Stimulated activated CD4-positive, alpha-beta T cell treated with anti-CD3 and anti-CD28 coated beads, Interleukin-1b, Interleukin-23, amount 100 ng/mL, for 4 hours (primary cell): ENCODE measurements around the gene GLT8D1.
"Not testable (repeated sequence)": the region's sequence is repeated elsewhere in the genome, so short reads cannot be mapped to it uniquely, and the experiment has no call there.

Experiments used
- DNase-seq, 2 donors: peaks; one replicate each; pipeline ENCODE4 v3.0.0-alpha.2; 2020; ENCODE audit warnings: low read depth in 2 of 2

GLT8D1 gene

DNA sequence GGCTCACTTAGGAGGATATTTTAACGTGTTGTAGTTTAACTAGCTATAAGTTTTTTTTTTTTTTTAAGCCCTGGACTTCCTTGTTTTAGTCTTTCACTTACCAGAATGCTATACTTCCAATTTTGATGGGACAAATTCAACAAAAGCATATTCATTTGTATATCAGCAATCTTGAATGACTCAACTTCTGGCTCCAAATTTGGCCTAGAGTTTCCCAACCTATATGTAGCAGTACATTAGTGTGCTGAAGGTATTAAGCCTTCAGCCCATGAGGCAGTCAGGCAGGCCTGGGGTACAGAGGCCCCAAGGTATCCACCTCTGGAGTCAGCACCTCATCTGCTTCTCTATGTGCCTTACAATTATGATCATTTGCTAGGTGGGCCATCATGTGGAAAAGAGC is 25.8 kb downstream of the GLT8D1 start:
- no peak for DNase-seq

DNA sequence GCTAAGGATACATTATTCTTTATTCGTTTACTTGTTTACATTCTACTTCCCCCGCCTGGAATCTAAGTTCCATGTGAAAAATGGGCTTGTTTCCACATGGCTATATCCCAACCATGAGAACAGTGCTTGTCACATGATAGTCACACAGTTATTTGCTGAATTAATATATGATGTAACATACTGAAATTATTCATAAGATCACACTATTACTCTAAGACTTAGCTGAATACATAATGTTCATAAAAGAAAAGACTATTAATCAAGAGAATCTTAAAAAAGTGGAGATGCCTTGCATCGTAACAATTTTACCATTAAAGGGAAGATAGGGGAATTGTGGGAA is 26.4 kb downstream of the GLT8D1 start:
- no peak for DNase-seq

DNA sequence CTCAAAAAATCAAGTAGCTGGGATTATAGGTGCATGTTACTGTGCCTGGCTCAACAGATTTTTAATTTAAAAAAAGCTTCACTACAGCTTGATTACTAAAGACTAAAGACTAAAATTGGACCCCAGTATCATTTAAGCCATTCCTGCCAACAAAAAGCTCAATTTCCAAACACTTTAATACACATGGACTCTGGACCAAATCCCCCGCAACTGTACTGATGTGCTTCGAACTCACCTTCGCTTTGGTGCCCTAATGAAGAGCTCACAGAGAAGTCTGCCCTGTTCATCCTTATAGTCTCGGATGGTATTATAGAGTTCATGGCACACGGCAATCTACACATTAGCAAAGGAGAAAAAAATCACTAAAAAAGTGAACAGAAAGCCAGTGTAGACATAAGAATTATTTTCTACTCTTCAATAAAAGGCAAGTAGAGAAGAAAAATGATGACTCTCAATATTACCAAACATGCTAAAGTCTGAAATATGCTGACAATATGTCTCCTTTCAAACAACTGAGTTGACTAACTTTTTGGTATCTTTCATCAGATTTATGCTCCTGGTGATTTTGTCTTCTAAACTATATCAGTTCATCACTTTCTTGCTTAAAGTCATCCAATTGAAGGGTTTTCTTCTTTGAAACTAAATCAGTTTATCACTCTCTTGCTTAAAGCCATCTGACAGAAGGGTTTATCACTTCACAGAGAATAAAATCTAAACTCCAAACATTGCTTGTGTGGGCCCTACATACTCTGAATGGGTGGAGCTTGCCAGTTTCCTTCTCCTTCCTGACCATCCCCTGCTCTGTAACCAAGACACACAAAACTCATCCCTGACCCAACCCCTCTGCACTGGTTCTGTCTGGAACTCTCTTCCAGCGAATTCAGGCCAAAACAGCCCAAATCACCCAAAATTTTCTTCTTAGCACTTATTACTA is 27.1 kb downstream of the GLT8D1 start:
- DNase-seq = no peak

DNA sequence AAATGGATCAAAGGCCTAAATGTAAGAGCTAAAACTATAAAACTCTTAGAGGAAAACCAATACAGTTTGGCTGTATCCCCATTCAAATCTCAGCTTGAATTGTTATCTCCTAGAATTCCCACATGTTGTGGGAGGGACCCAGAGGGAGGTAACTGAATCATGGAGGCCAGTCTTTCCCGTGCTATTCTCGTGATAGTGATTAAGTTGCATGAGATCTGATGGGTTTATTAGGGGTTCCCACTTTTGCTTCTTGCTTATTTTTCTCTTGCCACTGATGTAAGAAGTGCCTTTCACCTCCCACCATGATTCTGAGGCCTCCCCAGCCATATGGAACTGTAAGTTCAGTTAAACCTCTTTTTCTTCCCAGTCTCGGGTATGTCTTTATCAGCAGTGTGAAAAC is 29.4 kb downstream of the GLT8D1 start:
- not testable (repeated sequence) for DNase-seq

DNA sequence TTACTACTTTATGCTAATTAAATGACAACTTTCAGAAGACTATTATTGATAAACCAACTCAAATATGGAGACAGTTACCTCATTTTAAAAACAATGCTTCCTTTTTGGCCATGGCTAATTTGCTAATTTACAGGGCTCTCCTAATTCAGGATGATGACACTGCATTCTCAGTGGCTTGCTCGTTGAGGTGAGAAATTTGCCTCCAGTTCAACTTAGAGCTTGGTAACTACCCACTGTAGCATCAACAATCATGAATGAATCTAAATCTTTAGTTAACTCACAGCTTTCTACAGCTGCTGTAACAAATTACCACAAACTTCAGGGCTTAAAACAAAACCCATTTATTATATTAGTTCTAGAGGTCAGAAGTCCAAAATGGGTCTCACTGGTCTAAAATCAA is 33.9 kb downstream of the GLT8D1 start:
- DNase-seq = no peak

DNA sequence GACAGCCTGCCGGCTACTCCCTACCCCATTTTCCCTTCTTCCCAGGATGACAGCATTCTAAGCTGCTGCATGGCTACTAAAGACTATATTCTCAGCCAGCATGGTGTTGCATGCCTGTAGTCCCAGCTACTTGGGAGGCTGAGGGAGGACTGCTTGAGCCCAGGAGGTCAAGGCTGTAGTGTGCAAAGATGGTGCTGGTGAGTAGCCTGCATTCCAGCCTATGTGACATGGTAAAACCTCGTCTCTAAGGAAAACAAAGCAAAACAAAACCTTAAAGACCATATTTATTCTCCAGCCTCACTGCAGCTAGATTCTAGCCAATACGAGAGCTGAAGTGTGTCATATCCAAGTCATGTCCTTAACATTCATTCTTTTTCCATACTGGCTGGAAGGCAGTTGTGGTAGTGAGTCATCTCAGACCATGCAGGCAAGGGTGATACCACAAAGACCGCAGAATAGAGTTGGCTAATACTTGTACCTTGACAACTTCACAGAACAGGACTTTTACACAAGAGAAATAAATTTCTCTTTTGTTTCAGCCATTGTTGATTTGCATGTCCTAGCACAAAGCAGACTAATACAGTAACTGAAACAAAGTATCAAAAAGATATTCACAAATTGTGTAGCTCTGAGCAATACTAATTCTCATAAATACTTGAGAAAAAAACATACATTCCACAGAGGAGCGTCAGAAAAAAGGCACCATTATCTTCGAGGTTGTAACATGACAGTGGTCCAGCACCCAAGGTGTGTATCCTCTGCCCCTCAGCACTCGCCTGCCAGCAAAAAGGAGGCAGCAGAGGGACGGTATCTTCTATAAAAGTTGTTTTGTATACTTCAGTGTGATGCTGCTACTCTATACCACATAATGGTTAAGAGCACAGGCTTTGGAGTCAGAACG is 34.7 kb downstream of the GLT8D1 start:
- no peak for DNase-seq

DNA sequence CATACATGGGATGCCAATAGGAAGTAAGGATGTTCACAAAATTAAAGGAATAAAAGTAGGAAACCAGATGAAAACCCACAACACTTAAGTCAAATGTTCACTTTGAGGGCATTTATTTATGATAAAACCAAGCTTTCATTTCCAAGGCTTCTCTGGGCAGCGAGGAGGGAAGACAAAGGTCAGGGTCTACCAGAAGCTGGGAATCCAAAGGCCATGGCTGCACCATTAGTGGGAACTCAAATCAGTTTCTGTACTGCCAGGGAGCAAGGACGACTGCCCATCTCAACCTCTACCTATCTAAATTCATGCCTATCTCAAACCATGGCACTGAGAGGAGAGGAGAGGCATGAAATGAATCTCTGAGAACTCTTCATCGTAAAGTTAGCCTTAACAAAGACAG is 42.5 kb downstream of the GLT8D1 start:
- DNase-seq = no peak

DNA sequence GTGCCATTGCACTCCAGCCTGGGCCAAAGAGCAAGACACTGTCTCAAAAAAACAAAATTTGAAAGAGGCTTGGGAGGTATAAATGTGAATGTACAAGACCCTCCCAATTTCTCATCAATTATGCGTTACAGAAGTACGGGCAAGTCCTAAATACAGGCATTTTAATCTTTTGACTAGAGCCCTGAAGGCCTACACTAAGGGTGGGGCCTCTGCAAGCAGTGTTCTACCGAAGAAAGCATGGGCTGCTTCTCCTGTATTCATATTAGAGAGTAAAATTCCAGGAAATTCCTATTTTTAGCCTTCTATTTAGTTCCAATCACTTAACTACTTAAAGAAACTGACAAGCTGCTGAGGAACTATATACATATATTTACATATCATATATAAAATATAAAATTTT is 45.5 kb downstream of the GLT8D1 start:
- no peak for DNase-seq

DNA sequence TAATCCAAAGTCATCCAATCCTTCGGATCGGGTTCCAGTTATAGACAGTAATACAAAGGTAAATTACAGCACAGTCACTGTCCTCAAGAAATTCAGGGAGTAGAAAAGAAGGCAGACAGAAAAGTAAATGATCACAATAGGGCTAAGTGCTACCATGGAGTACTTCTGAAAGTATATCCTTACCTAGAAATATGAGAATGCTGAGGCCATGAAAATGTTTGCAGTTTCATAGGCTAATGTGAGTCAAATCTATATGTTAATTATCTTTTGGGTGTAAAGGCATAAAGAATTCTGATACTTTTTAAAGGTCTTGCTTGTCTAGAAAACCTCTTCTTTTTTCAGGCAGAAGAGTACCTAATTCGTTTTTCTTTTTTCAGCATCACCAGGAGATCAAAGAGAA is 49.7 kb downstream of the GLT8D1 start:
- no peak for DNase-seq

DNA sequence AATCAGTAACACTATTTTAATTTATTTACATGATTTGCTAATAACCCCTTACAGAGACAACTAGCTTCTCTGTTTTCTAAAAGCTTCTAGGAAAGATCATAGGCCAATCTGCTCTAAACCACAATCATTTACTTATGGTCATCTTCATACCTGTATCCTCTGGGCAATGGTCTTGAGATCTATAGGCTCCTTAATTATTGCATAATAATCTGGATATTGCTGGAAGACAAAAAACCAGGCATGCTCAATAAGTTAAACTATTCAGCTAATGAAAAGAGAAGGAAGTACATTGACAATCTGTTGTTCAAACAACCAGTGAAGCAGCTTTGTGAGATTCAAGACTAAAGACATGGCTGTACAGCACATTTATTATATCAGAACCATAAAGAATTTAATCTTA is 54.0 kb downstream of the GLT8D1 start:
- no peak for DNase-seq

DNA sequence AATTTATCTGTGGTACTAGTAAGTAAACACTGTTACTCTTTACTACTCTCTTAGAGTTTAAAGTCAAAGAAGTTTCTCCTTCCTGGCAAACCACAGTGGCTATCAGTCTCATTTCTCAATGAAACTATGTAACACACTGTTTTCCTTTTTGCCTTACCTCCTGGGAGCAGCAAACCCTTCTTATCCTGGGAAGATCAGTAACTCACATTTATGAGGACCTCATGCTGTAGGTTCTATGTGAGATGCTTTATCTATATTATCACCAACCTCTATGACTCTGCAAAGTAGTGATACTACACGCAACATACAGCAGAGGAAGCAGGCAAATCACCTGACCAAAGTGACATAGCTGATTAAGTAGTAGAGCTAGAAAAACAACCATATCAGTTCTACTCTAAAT is 55.2 kb downstream of the GLT8D1 start:
- no peak for DNase-seq

DNA sequence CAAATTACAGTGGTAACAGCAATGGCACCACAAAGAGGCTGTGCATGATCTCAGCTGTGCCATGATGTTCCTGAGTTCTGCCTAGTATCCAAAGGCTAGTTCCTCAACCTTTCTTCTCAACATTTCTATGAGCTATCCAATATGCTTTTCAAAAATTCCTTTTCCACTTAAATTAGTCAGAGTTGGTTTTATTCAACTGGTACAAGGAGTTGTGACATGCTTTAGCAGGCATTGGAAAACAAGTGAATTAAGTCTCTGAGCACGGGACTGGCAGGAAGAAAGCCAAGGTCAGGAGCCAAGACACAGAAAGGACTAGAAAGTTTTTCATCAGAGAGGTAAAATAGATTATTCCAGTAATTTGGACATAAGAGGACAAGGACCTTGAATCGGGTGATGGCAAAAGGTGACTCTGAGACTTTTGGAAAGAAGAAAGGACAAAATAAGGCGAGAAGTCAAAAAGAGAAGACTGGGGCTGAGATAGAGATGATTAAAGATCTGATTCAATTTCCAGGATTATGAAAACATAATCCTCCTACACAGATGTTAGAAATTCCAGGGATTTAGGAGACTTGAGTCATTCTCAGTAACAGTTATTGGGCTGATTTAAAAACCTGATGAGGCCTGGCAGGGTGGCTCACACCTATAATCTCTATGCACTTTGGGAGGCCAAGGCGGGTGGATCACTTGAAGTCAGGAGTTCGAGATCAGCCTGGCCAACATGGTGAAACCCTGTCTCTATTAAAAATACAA is 56.0 kb downstream of the GLT8D1 start:
- DNase-seq = no peak

DNA sequence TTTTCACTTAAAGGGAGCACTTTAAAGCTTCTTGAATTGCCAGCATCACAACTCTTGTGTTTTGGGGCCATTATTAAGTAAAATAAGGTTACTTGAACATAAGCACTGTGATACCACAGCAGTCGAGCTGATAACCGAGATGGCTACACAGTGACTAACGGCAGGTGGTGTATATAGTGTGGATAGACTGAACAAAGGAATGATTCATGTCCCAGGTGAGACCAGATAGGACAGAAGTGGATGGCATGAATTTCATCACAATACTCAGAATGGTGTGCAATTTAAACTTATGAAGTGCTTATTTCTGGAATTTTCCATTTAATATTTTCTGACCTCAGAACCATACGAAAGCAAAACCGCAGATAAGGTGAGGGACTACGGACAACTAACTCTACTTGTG is 60.0 kb downstream of the GLT8D1 start:
- no peak for DNase-seq
